SU-DHL-6 (cell line): ENCODE measurements around the gene IL20RB.

Experiments used
- H2AFZ ChIP-seq: fragments of 200-600 bp; sonication (generic); 2 replicates; pipeline ENCODE4 v1.6.1; 2014; ENCODE audit warnings: low read depth, mild to moderate bottlenecking, moderate library complexity, mixed read lengths, antibody characterized with exemption, low read length; ENCODE audit not compliant: severe bottlenecking
- H3F3A ChIP-seq: fragments of 200-600 bp; shearing (Covaris generic); 2 replicates; pipeline ENCODE4 v1.6.0; 2016; ENCODE audit warnings: antibody characterized with exemption, mild to moderate bottlenecking; ENCODE audit not compliant: insufficient read depth
- H3K27ac ChIP-seq: fragments of 200-600 bp; sonication (generic); 2 replicates; pipeline ENCODE4 v1.5.1; 2016; ENCODE audit warnings: low read depth, mild to moderate bottlenecking, low read length, moderate library complexity, mixed read lengths
- H3K27me3 ChIP-seq: fragments of 200-600 bp; sonication (generic), shearing (Covaris generic); 2 replicates; pipeline ENCODE4 v1.6.0; 2014; ENCODE audit warnings: mild to moderate bottlenecking, low read length
- H3K36me3 ChIP-seq: fragments of 200-600 bp; sonication (generic); 2 replicates; pipeline ENCODE4 v1.6.1; 2014; ENCODE audit warnings: mild to moderate bottlenecking, low read length, mixed read lengths
- H3K4me2 ChIP-seq: fragments of 300-600, 200-600 bp; shearing (Covaris generic), sonication (generic); 2 replicates; pipeline ENCODE4 v1.6.0; 2014; ENCODE audit warnings: low read length, low read depth, mild to moderate bottlenecking; ENCODE audit not compliant: poor library complexity, severe bottlenecking
- H3K4me3 ChIP-seq: fragments of 200-600 bp; sonication (generic); 2 replicates; pipeline ENCODE4 v1.5.1; 2014; ENCODE audit warnings: antibody characterized with exemption, low read length, mild to moderate bottlenecking, mixed read lengths; ENCODE audit not compliant: insufficient read depth, poor library complexity, severe bottlenecking
- H3K79me2 ChIP-seq: fragments of 200-600 bp; sonication (generic); 2 replicates; pipeline ENCODE4 v1.6.1; 2014; ENCODE audit warnings: mild to moderate bottlenecking, low read length, moderate library complexity; ENCODE audit not compliant: insufficient read depth
- H3K9ac ChIP-seq: fragments of 200-600 bp; sonication (generic); 2 replicates; pipeline ENCODE4 v1.7.0; 2014; ENCODE audit warnings: mild to moderate bottlenecking, low read length
- H3K9me2 ChIP-seq: fragments of 200-600 bp; sonication (generic); replicated peaks from 2 replicates; pipeline ENCODE4 v1.6.1; 2014; ENCODE audit warnings: low read length; ENCODE audit not compliant: insufficient read depth
- H3K9me3 ChIP-seq: fragments of 200-600 bp; sonication (generic); 2 replicates; pipeline ENCODE4 v1.6.1; 2014; ENCODE audit warnings: low read length, mixed read lengths; ENCODE audit not compliant: insufficient read depth
- H4K20me1 ChIP-seq: fragments of 200-600 bp; sonication (generic); 2 replicates; pipeline ENCODE4 v1.6.1; 2014; ENCODE audit warnings: low read depth, mild to moderate bottlenecking, antibody characterized with exemption, low read length, moderate library complexity, mixed read lengths
- EZH2phosphoT487 ChIP-seq: fragments of 200-600 bp; sonication (generic), shearing (Covaris generic); conservative IDR thresholded peaks from 2 replicates; pipeline ENCODE4 v1.6.1; 2018; ENCODE audit warnings: mild to moderate bottlenecking, antibody characterized with exemption, low read length, moderate library complexity, mixed read lengths
- TF ChIP-seq, protein P1 (sequence below): fragments of 200-600 bp; sonication (generic); IDR thresholded peaks from one replicate; pipeline ENCODE4 v1.5.1; 2017; ENCODE audit warnings: antibody characterized with exemption, mild to moderate bottlenecking, low read length, moderate library complexity; ENCODE audit not compliant: insufficient read depth, poor library complexity, severe bottlenecking

Gene IL20RB

DNA sequence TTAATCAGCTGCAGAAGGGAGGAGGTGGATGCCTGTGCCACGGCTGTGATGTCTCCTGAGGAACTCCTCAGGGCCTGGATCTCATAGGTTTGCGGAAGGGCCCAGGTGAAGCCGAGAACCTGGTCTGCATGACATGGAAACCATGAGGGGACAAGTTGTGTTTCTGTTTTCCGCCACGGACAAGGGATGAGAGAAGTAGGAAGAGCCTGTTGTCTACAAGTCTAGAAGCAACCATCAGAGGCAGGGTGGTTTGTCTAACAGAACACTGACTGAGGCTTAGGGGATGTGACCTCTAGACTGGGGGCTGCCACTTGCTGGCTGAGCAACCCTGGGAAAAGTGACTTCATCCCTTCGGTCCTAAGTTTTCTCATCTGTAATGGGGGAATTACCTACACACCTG lies 52.4 kb downstream of the IL20RB start:
- H3K4me2 ChIP-seq, result no peak overlapping the region
- H3K27me3 ChIP-seq, result no peaks in the 10 kb centered on the region

DNA sequence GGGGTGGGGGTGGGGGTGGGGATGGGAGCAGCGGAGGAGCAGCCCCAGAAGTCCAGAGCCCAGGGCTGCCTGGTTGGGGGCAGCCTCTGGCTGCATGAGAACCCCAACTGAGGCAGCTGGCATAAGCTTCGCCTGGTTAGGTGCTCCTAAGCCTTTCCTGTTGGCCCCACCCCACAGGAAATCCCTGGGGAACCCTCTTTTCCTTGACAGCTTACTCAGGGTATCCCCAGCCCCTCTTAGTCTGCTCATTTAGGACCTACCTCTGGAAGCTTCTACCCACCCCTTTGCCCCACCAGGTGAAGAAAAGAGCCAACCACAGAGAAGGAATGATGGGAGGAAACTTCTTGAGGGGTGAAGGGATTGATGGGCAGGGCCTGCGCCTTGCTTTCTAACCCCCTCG lies 53.4 kb downstream of the IL20RB start:
- Histone ChIP-seq H3K9me3 (no peaks in the 10 kb centered on the region), H3K9ac (no peak overlapping the region), H3K27me3 (no peaks in the 10 kb centered on the region), H3K4me3 (no peak overlapping the region), H3K79me2 (no peaks in the 10 kb centered on the region), H2AFZ (no peak overlapping the region), H3K36me3 (no peaks in the 10 kb centered on the region), H3K27ac (no peak overlapping the region), H4K20me1 (no peaks in the 10 kb centered on the region), H3K4me2 (no peak overlapping the region), H3F3A (no peaks in the 10 kb centered on the region), H3K9me2 (no peaks in the 10 kb centered on the region)
- TF ChIP-seq, protein P1, sequence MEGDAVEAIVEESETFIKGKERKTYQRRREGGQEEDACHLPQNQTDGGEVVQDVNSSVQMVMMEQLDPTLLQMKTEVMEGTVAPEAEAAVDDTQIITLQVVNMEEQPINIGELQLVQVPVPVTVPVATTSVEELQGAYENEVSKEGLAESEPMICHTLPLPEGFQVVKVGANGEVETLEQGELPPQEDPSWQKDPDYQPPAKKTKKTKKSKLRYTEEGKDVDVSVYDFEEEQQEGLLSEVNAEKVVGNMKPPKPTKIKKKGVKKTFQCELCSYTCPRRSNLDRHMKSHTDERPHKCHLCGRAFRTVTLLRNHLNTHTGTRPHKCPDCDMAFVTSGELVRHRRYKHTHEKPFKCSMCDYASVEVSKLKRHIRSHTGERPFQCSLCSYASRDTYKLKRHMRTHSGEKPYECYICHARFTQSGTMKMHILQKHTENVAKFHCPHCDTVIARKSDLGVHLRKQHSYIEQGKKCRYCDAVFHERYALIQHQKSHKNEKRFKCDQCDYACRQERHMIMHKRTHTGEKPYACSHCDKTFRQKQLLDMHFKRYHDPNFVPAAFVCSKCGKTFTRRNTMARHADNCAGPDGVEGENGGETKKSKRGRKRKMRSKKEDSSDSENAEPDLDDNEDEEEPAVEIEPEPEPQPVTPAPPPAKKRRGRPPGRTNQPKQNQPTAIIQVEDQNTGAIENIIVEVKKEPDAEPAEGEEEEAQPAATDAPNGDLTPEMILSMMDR, result no peak
- no peak for TF ChIP-seq EZH2phosphoT487

More for the DNA sequence above, 52.4 kb downstream of the IL20RB start:
- H3K27ac ChIP-seq, result no peak overlapping the region
- H3F3A ChIP-seq, result no peaks in the 10 kb centered on the region
- TF ChIP-seq EZH2phosphoT487, result no peak
- TF ChIP-seq, protein P1, result no peak
- H3K36me3 ChIP-seq, result no peaks in the 10 kb centered on the region
- H4K20me1 ChIP-seq, result no peaks in the 10 kb centered on the region
- no peaks in the 10 kb centered on the region for H3K9me3 ChIP-seq
- H3K4me3 ChIP-seq, result no peak overlapping the region
- H3K9me2 ChIP-seq, result no peaks in the 10 kb centered on the region
- no peak overlapping the region for H2AFZ ChIP-seq
- no peaks in the 10 kb centered on the region for H3K79me2 ChIP-seq
- H3K9ac ChIP-seq, result no peak overlapping the region

DNA sequence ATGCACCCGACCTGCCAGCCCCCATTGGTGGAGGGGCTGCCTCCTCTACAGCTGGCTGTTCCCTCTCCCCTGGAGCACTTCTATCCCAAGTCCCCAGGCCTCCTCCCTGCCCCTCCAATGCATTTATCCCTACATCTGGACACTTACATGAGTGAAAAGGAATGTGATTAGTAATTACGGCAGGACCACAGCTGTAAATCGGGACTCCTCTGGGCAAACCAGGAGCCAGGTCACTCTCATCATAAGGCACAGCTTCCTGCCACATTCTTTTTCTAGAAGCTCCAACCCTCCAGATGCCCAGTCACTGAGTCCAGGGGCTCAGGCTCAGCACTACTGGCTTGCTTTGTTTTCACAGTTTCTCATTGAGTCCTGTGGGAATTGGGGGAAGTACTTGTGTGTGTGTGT lies 54.3 kb downstream of the IL20RB start:
- H3K4me3 ChIP-seq, result no peak overlapping the region
- no peak for TF ChIP-seq EZH2phosphoT487
- TF ChIP-seq, protein P1, result no peak
- no peak overlapping the region for H3K4me2 ChIP-seq
- H4K20me1 ChIP-seq, result no peaks in the 10 kb centered on the region
- no peak overlapping the region for H3K9ac ChIP-seq
- H3K9me3 ChIP-seq, result no peaks in the 10 kb centered on the region
- no peaks in the 10 kb centered on the region for H3F3A ChIP-seq
- no peak overlapping the region for H3K27ac ChIP-seq
- H3K9me2 ChIP-seq, result no peaks in the 10 kb centered on the region
- H2AFZ ChIP-seq, result no peak overlapping the region
- H3K79me2 ChIP-seq, result no peaks in the 10 kb centered on the region
- no peaks in the 10 kb centered on the region for H3K36me3 ChIP-seq
- no peaks in the 10 kb centered on the region for H3K27me3 ChIP-seq
